DMS79 treated with DMSO at 0.1 percent for 48 hours (cell line): ENCODE results near the gene CPB2.

Experiments
- DNase-seq: peaks from one replicate; lab custom pipeline; 2025; lab: John Stamatoyannopoulos, UW

CPB2 gene

GRCh38 chr13:46126552-46127357 lies 21.9 kb upstream of the CPB2 start:
- DNase-seq, result peak; percentile 58

GRCh38 chr13:46126056-46126455 lies 21.2 kb upstream of the CPB2 start:
- DNase-seq, result no peak

DNA sequence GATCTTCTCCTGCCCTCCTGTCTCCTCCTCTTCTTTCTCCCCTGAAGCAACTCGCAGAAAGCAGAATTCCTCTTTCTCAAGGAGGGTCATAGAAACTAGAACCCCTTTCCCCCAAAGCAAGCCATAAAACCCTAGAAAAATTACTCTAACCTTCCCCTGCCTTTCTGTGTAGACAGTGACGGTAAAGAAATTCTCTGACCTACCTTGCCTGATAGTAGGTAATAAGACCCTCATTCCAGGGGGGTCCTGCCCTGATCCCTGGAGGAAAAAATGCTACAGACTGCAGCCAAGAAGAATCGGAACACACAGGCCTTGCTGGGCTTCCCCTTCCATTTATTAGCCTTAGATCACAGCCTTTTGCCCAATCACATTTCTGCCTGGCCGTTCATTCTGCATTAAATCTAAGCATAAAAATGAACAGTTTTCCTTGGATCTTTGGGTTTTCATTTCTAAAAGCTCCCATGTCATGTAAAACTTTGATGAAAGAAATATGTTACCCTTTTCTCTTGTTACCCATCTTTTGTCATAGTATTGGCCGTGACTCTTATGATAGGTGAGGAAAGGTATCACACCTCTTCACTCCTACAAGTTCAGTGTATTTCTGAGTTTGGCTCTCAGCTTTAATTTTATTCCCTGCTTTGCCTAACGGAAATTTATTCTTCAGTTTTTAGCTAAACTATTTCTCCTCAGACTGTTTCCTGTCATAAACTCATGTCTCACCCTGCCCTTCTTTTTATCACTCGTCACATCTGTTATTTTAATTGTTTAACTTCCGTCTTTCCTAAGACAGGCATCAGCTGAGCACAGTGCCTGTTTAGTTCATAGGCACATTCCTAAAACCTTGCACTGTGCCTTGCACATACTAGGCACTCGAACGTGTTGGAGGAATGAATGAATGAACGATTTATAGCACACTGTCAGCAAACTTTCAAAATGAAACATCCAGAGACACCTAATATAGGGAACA lies 20.4 kb upstream of the CPB2 start:
- DNase-seq, result no peak

GRCh38 chr13:46124531-46124966 lies 19.7 kb upstream of the CPB2 start:
- DNase-seq, result no peak

DNA sequence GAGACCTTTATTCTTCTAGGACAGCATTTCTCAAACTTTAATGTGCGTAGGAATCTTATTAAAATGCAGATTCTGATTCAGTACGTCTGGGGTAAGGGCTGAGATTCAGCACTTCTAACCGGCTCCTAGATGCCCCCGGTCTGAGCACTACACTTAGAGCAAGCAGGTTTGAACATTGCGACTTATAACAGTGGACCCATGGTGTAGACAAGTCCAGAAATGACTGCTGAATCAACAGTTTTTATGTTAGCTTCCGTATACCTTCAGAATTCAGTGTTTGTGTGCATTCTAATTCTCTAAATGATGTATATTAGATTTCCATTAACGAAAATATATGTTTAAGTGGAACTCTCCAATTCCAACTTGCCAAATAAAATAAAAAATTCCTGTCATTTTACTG lies 17.5 kb upstream of the CPB2 start:
- no peak for DNase-seq

- DNase-seq, result no peak
Measured at GRCh38 chr13:46121597-46122163, 16.8 kb upstream of the CPB2 start.

- DNase-seq, result peak; percentile 20
Measured at GRCh38 chr13:46121033-46121432, 16.2 kb upstream of the CPB2 start.

DNA sequence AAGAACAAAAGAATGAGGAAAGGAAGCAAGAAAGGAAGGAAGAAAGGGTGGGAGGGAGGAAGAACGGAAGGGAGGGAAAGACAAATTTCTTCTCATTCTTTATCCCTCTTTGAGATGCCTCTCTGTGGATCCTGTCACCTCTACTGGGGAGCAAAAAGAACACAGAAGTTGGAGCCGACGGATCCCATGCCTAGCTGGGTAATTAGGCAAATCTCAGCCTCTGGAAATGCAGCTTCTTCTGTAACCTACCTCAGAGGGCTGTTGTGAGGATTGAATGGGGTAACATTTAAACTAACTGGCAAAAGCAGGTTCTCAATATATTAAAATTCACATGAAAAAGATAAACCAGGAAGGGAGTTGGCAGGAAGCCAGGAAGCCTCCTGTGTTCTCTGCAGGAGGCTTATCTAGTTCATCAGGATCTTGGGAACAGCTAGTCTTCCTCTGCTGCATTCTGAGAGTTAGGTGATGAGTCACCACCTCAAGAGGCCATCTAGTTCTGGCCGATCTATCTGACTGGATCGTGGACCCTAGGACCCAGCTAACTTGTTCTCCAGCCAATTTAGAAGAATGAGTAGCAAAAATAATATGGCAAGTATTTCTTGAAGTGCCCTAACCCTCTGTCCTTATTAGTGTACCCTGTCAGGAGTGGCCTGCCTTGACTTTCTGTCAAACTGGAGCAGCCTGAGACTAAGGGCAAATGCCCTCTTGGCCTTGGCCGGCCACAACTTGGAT lies 15.2 kb upstream of the CPB2 start:
- peak; percentile 57 for DNase-seq

- no peak for DNase-seq
Measured at GRCh38 chr13:46116653-46117502, 12.0 kb upstream of the CPB2 start.

DNA sequence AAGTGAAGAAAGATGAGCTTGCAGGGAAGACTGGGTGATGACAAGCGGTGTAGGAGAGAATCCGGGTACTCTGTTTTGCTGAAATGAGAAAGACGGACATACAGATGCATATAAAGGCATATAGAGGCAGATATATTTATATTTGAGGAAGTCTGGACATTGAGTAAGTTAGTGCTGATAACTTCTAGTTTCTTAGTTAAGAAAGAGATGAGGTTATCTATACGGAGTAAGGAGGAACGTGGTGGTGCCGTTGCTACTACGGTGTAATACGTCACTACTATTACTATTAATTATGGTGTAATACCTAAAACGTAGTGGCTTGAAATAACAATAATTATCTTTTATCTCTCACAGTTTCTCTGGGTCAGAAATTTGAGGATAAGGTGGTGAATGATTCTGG lies 9.8 kb upstream of the CPB2 start:
- DNase-seq, result no peak

DNA sequence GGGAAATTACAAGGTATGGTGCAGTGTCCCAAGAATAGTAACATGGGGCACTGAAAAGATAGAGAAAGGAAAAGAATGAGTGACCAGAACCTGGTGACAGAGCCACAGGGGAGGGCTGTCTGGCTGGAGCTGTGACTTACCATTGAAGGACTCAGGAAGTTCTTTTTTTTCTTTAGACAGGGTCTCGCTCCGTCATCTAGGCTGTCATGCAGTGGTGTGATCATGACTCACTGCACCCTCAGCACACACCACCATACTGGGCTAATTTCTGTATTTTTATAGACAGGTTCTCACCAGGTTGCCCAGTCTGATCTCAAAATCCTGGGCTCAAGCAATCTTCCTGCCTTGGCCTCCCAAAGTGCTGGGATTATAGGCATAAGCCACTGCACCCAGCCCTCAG lies 8.8 kb upstream of the CPB2 start:
- no peak for DNase-seq

DNA sequence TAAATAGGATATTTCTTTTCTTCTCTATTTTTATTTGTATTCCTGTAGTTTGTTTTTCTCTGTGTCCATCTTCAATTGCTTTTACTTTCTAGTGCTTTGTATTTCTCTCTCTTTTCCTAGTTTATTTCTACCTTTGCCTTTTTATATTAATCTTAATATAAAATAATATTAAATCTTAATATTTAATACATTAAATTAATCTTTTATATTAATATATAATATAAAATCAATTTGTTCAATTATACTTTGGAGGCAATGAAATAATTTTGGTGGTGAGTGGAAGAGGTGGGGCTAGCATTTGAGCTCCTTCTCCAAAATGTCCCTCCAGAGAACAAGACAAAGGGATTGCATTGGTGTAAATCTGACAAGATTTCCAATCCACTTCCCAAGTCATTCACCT lies 6.3 kb upstream of the CPB2 start:
- no peak for DNase-seq

DNA sequence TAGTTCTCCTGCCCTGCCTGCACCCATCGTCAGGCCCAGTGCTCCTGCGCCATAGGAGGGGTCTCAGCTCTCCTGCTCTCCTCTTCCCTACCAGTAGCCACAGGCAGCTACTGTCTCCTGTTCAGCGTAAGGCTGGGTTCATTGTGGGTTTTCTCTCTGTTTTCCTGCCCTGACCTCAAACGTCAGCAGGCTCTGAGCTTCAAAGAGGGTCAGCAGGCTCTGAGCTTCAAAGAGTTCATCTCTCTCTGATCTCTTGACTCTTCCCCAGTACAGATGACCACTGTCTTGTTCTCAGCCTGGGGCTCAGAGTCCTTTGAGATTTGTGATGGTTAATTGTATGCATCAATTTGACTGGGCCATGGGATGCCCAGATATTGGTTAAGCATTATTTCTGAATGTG lies 4.6 kb upstream of the CPB2 start:
- no peak for DNase-seq

- DNase-seq, result no peak
Measured at GRCh38 chr13:46106839-46107371, 2.1 kb upstream of the CPB2 start.

DNA sequence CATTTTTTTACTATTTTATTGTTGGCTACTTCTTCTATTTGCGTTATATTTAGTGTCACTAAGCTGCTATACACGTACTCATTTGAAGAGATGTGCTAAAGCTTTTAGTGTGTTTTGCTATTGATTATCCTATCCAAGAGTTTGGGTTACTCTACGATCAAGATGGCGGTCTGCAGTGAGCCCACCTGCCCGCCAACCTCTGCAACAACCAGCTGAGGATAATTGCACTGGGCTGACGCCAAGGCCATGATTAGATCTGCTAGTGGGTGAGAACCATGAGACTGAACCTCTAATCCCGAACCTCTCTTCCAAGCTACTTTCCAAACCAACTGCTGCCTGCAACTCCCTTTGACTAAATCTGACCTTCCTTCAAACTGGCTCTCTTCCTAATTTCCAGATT lies 1.8 kb downstream of the CPB2 start:
- no peak for DNase-seq

DNA sequence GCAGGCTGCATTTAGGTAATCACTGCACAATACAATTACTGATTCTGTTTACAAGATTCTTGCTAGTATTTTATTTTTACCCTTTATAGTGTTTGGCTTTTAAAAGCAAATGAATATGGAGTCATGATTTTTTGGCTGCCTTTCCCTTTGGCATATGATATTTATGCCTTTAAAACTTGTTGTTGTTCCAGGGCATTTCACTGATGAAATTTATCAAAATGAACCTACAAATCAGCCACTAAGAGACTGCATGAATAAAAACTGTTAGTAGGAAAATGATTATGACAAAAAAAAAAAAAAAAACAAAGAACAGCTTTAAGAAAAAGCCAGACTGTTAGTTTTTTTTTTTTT lies 2.6 kb downstream of the CPB2 start:
- DNase-seq, result no peak

- DNase-seq, result no peak
Measured at GRCh38 chr13:46101484-46102254, 3.2 kb downstream of the CPB2 start.

DNA sequence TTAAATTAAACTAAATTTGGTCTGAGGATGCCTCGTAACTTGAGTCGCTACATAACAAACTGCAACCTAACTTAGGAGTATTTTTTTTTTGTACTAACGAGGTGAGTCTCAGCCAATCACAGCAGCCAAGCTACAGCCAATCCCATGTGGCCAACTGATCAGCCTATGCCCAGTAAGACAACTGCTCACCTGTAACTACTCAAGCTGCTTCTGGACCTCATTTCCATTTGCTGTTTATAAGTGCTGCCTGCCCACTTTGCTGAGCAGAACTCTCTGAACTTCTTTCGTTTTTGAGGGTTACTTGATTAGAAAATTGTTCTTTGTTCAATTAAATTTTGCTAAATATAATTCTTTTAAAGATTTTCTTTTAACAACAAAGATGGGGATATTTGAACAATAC lies 3.8 kb downstream of the CPB2 start:
- no peak for DNase-seq

DNA sequence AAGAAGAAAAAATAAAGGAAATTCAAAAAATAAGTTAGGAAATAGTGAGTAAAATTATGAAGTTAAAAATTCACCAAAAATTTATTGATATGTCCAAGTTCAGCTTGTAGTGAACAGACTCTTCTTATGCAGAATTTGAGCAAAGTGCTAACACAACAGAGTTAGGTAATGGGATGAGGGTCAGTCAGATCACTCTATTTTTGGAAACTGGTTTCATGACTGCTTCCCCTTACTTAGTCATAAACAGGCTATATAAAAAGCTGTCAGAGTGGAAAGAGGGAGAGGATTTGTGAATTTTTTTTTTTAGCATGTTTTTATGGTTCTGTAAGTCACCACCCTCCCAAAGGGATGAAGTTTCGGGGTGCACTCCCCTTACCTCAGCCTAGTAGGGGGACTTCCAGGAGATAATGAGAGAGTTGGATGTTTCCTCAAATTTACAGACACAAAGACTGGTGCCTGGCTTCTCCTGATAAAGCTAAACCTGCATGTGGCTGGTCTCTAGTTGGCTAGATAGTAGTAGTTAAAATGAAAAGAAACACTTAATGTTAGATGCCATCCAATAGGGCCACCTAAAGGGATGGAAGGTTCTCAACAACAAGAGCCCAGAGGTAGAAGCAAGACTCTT lies 4.5 kb downstream of the CPB2 start:
- DNase-seq, result no peak

- no peak for DNase-seq
Measured at GRCh38 chr13:46097663-46098062, 7.2 kb downstream of the CPB2 start.
